Sigmoid colon (tissue), 4 donors: ENCODE results near the gene HOXC9.

ENCODE experiments used
- EP300 ChIP-seq, 4 donors: sonication (generic); formaldehyde crosslinking; IDR thresholded peaks; one replicate each; pipeline ENCODE4 v1.6.1; 2017; ENCODE audit warnings: antibody characterized with exemption in 4 of 4
- POLR2A ChIP-seq, 2 donors: fragments of 450-650 bp; IDR thresholded peaks; one replicate each; pipeline ENCODE4 v1.6.1; 2016; ENCODE audit warnings: antibody characterized with exemption in 2 of 2, mild to moderate bottlenecking in 2 of 2, moderate library complexity in 2 of 2
- POLR2AphosphoS5 ChIP-seq, 4 donors: sonication (generic); formaldehyde crosslinking; IDR thresholded peaks; one replicate each; pipeline ENCODE4 v1.6.1; 2017; ENCODE audit warnings: antibody characterized with exemption in 4 of 4
- TF ChIP-seq, protein P1 (sequence below), 4 experiments: fragments of 450-650 bp in 3 of 4; fragments of 200-600 bp in 1 of 4; IDR thresholded peaks; one replicate each; pipeline ENCODE4 v1.5.1; 2016 to 2019; ENCODE audit warnings: antibody characterized with exemption in 4 of 4, mild to moderate bottlenecking in 3 of 4, moderate library complexity in 2 of 4

DNA sequence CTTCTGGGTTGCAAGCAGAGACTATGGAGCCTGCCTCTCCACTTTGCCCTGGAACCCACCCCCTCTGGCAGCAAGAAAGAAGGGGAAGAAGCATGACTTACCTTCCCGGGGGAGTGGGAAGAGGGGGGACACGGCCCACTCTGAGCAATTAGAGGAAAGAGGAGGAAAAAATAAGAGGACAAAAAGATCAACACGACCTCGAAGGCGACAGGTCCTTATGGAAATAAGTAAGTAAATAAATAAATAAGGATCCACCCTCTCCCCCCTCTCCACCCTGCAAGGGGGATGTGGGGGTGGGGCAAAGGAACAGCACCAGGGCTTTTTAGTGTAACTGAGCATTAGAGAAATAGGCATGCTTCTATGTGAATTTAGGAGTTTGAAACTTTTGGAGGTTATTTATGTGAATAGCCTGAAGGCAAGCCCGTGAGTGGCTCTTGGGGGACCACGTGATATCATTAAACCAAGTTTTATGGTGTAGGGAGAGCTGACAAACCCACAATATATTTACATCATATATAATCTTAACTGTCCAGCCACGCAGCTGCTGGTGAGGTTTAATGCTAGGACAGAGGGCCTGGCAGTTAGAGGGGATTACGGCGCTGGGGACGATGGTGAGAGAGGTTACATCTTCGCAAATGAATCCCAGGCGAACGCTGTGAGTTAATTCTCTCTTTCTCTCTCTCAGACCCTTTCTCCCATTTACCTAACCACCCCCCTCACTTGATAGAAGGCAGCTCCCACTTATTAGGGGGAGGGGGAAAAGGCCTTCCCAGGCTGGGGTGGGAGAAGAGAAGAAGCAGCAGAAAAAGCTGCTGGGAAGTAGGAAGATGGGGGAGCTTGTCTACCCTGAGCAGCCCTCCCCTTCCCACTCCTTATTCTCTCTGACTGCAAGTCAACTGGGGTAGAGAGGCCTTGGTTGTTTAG is 37.7 kb downstream of the HOXC9 start:
- TF ChIP-seq, protein P1, sequence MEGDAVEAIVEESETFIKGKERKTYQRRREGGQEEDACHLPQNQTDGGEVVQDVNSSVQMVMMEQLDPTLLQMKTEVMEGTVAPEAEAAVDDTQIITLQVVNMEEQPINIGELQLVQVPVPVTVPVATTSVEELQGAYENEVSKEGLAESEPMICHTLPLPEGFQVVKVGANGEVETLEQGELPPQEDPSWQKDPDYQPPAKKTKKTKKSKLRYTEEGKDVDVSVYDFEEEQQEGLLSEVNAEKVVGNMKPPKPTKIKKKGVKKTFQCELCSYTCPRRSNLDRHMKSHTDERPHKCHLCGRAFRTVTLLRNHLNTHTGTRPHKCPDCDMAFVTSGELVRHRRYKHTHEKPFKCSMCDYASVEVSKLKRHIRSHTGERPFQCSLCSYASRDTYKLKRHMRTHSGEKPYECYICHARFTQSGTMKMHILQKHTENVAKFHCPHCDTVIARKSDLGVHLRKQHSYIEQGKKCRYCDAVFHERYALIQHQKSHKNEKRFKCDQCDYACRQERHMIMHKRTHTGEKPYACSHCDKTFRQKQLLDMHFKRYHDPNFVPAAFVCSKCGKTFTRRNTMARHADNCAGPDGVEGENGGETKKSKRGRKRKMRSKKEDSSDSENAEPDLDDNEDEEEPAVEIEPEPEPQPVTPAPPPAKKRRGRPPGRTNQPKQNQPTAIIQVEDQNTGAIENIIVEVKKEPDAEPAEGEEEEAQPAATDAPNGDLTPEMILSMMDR (IDR thresholded peaks at IDR 0.05), result no peak
- TF ChIP-seq POLR2AphosphoS5 (IDR thresholded peaks at IDR 0.05) (no peak), POLR2A (IDR thresholded peaks at IDR 0.05) (no peak), EP300 (IDR thresholded peaks at IDR 0.05) (no peak)
